ENCODE measurements around the gene CLBA1. TPM values are rescaled to one million over a fixed set of nuclear protein-coding genes. Genes with fewer than 3 reads are reported as not detected.
"Not testable (repeated sequence)": the region's sequence is repeated elsewhere in the genome, so short reads cannot be mapped to it uniquely, and the experiment has no call there.

Gene CLBA1
- total RNA-seq, 6 experiments from 2014 or later = 1.5 to 3.3 (median 2.5) TPM

DNA sequence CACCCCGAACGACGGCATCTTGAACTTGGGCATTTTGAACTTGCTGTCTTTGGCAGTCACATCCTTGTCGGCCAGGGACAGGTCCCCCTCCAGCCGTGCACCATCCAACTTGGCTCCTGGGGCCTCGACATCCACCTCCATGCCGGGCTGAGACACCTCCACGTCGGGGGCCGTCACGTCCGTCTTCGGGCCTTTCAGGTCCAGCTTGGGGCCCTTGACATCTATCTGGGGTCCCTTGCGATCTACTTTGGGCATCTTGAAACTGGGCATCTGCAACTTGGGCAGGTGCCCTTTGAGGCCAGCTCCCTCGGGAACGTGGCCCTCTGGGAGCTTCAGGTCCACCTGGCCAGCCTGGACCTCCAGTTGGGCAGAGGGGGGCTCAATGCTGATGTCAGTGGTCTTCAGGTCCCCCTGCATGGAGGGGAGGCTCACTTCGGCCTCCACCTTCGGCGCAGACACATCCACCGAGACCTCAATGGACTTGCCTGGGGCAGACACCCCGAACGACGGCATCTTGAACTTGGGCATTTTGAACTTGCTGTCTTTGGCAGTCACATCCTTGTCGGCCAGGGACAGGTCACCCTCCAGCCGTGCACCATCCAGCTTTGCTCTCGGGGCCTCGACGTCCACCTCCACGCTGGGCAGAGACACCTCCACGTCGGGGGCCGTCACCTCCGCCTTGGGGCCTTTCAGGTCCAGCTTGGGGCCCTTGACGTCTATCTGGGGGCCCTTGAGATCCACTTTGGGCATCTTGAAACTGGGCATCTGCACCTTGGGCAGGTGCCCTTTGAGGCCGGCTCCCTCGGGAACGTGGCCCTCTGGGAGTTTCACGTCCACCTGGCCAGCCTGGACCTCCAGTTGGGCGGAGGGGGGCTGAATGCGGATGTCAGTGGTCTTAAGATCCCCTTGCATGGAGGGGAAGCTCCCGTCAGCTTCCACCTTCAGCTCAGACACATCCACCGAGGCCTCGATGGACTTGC, 39.3 kb upstream of the CLBA1 start:
- H3K9me3 ChIP-seq; H3K36me3 ChIP-seq; H3K4me1 ChIP-seq; intact Hi-C loops (cut with DNase I); H3K4me3 ChIP-seq; ATAC-seq; H3K27ac ChIP-seq; H3K27me3 ChIP-seq: not testable (repeated sequence)
- DNase-seq = peak; percentile 16 to 40 (median 17)
- WGBS (ENCODE audit: insufficient coverage, low coverage, low lambda C conversion rate, missing lambda C conversion rate) = no CpG with 5 or more reads among the region's 43 CpGs

DNA sequence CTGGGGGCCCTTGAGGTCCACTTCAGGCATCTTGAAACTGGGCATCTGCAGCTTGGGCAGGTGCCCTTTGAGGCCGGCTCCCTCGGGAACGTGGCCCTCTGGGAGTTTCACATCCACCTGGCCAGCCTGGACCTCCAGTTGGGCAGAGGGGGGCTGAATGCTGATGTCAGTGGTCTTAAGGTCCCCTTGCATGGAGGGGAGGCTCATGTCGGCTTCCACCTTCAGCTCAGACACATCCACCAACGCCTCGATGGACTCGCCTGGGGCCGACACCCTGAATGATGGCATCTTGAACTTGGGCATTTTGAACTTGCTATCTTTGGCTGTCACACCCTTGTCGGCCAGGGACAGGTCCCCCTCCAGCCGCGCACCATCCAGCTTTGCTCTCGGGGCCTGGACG, 38.4 kb upstream of the CLBA1 start:
- H3K4me1 ChIP-seq; H3K4me3 ChIP-seq; intact Hi-C loops (cut with DNase I); H3K27ac ChIP-seq; H3K27me3 ChIP-seq; H3K9me3 ChIP-seq; DNase-seq; H3K36me3 ChIP-seq; ATAC-seq: not testable (repeated sequence)
- 60% methylated on average over 1 of the region's 13 CpGs for WGBS (ENCODE audit: insufficient coverage, low coverage, low lambda C conversion rate, missing lambda C conversion rate)

DNA sequence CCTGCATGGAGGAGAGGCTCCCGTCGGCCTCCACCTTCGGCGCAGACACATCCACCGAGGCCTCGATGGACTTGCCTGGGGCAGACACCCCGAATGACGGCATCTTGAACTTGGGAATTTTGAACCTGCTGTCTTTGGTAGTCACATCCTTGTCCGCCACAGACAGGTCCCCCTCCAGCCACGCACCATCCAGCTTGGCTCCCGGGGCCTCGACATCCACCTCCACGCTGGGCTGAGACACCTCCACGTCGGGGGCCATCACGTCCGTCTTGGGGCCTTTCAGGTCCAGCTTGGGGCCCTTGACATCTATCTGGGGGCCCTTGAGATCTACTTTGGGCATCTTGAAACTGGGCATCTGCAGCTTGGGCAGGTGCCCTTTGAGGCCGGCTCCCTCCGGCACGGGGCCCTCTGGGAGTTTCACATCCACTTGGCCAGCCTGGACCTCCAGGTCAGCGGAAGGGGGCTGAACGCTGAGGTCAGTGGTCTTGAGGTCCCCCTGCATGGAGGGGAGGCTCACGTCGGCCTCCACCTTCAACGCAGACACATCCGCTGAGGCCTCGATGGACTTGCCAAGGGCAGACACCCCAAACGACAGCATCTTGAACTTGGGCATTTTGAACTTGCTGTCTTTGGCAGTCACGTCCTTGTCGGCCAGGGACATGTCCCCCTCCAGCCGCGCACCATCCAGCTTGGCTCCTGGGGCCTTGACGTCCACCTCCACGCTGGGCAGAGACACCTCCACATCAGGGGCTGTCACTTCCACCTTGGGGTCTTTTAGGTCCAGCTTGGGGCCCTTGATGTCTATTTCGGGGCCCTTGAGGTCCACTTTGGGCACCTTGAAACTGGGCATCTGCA, 37.5 kb upstream of the CLBA1 start:
- intact Hi-C loops (cut with DNase I); H3K4me3 ChIP-seq; H3K27me3 ChIP-seq; ATAC-seq; H3K9me3 ChIP-seq; DNase-seq; H3K36me3 ChIP-seq; H3K4me1 ChIP-seq; H3K27ac ChIP-seq: not testable (repeated sequence)
- WGBS (ENCODE audit: insufficient coverage, low coverage, low lambda C conversion rate, missing lambda C conversion rate) = 87% methylated on average over 11 of the region's 35 CpGs

DNA sequence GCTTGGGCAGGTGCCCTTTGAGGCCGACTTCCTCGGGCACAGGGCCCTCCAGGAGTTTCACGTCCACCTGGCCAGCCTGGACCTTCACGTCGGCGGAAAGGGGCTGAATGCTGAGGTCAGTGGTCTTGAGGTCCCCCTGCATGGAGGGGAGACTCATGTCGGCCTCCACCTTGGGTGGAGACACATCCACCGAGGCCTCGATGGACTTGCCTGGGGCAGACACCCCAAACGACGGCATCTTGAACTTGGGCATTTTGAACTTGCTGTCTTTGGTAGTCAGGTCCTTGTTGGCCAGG, 36.9 kb upstream of the CLBA1 start:
- ATAC-seq = no peak
- peak in 1 of 3 donors; percentile 50 for DNase-seq

DNA sequence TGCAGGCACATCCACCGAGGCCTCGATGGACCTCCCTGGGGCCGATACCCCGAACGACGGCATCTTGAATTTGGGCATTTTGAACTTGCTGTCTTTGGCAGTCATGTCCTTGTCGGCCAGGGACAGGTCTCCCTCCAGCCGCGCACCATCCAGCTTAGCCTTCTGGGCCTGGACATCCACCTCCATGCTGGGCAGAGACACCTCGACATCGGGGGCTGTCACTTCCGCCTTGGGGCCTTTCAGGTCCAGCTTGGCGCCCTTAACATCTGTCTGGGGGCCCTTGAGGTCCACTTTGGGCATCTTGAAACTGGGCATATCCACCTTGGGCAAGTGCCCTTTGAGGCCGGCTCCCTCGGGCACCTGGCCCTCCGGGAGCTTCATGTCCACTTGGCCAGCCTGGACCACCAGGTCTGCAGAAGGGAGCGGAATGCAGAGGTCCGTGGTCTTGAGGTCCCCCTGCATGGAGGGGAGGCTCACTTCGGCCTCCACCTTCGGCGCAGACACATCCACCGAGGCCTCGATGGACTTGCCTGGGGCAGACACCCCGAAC, 36.1 kb upstream of the CLBA1 start:
- WGBS (ENCODE audit: insufficient coverage, low coverage, low lambda C conversion rate, missing lambda C conversion rate) = 60% methylated on average over 1 of the region's 24 CpGs
- H3K36me3 ChIP-seq; H3K27ac ChIP-seq; intact Hi-C loops (cut with DNase I); H3K4me1 ChIP-seq; H3K9me3 ChIP-seq; H3K27me3 ChIP-seq; H3K4me3 ChIP-seq; ATAC-seq; DNase-seq: not testable (repeated sequence)

More for the DNA sequence above, 36.9 kb upstream of the CLBA1 start:
- TF ChIP-seq, protein P1, sequence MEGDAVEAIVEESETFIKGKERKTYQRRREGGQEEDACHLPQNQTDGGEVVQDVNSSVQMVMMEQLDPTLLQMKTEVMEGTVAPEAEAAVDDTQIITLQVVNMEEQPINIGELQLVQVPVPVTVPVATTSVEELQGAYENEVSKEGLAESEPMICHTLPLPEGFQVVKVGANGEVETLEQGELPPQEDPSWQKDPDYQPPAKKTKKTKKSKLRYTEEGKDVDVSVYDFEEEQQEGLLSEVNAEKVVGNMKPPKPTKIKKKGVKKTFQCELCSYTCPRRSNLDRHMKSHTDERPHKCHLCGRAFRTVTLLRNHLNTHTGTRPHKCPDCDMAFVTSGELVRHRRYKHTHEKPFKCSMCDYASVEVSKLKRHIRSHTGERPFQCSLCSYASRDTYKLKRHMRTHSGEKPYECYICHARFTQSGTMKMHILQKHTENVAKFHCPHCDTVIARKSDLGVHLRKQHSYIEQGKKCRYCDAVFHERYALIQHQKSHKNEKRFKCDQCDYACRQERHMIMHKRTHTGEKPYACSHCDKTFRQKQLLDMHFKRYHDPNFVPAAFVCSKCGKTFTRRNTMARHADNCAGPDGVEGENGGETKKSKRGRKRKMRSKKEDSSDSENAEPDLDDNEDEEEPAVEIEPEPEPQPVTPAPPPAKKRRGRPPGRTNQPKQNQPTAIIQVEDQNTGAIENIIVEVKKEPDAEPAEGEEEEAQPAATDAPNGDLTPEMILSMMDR (IDR thresholded peaks at IDR 0.05) = no peak
- TF ChIP-seq POLR2A (IDR thresholded peaks at IDR 0.05) = no peak
- Histone ChIP-seq H3K36me3 (no peaks in the 10 kb centered on the region), H3K27ac (no peak overlapping the region), H3K9me3 (no peaks in the 10 kb centered on the region), H3K27me3 (no peaks in the 10 kb centered on the region), H3K4me1 (no peaks in the 10 kb centered on the region), H3K4me3 (no peak overlapping the region)
- no CpG with 5 or more reads among the region's 11 CpGs for WGBS (ENCODE audit: insufficient coverage, low coverage, low lambda C conversion rate, missing lambda C conversion rate)
- intact Hi-C loops (cut with DNase I) = no loop called here

DNA sequence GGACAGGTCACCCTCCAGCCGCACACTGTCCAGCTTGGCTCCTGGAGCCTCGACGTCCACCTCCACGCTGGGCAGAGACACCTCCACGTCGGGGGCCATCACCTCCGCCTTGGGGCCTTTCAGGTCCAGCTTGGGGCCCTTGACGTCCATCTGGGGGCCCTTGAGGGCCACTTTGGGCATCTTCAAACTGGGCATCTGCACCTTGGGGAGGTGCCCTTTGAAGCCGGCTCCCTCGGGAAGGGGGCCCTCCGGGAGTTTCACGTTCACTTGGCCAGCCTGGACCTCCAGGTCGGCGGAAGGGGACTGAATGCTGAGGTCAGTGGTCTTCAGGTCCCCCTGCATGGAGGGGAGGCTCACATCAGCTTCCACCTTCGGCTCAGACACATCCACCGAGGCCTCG, 35.6 kb upstream of the CLBA1 start:
- no peaks in the 10 kb centered on the region for H3K9me3 ChIP-seq
- no peaks in the 10 kb centered on the region for H3K27me3 ChIP-seq
- WGBS (ENCODE audit: insufficient coverage, low coverage, low lambda C conversion rate, missing lambda C conversion rate) = no CpG with 5 or more reads among the region's 17 CpGs
- no peaks in the 10 kb centered on the region for H3K4me1 ChIP-seq
- TF ChIP-seq POLR2A (IDR thresholded peaks at IDR 0.05) = no peak
- TF ChIP-seq, protein P1 (IDR thresholded peaks at IDR 0.05) = no peak
- H3K36me3 ChIP-seq = no peaks in the 10 kb centered on the region
- ATAC-seq (no peak), DNase-seq (no peak)
- no peak overlapping the region for H3K4me3 ChIP-seq
- H3K27ac ChIP-seq = no peak overlapping the region
- intact Hi-C loops (cut with DNase I) = no loop called here

DNA sequence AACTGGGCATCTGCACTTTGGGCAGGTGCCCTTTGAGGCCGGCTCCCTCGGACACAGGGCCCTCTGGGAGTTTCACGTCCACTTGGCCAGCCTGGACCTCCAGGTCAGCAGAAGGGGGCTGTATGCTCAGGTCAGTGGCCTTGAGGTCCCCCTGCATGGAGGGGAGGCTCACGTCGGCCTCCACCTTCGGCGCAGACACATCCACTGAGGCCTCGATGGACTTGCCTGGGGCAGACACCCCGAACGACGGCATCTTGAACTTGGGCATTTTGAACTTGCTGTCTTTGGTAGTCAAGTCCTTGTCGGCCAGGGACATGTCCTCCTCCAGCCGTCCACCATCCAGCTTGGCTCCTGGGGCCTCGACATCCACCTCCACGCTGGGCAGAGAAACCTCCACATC, 34.9 kb upstream of the CLBA1 start:
- H3K4me3 ChIP-seq; H3K36me3 ChIP-seq; H3K27me3 ChIP-seq; DNase-seq; H3K9me3 ChIP-seq; H3K27ac ChIP-seq; ATAC-seq; H3K4me1 ChIP-seq; intact Hi-C loops (cut with DNase I): not testable (repeated sequence)
- no CpG with 5 or more reads among the region's 15 CpGs for WGBS (ENCODE audit: insufficient coverage, low coverage, low lambda C conversion rate, missing lambda C conversion rate)

DNA sequence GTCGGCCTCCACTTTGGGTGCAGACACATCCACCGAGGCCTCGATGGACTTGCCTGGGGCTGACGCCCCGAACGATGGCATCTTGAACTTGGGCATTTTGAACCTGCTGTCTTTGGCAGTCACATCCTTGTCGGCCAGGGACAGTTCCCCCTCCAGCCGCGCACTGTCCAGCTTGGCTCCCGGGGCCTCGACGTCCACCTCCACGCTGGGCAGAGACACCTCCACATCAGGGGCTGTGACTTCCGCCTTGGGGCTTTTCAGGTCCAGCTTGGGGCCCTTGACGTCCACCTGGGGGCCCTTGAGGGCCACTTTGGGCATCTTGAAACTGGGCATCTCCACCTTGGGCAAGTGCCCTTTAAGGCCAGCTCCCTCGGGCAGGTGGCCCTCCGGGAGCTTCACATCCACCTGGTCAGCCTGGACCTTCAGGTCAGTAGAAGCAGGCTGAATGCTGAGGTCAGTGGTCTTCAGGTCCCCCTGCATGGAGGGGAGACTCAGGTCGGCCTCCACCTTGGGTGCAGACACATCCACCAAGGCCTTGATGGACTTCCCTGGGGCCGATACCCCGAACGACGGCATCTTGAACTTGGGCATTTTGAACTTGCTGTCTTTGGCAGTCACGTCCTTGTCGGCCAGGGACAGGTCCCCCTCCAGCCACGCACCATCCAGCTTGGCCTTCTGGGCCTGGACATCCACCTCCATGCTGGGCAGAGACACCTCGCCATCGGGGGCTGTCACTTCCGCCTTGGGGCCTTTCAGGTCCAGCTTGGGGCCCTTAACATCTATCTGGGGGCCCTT, 33.5 kb upstream of the CLBA1 start:
- H3K4me1 ChIP-seq; DNase-seq; intact Hi-C loops (cut with DNase I); ATAC-seq; H3K27me3 ChIP-seq; H3K4me3 ChIP-seq; H3K27ac ChIP-seq; H3K36me3 ChIP-seq; H3K9me3 ChIP-seq: not testable (repeated sequence)
- no CpG with 5 or more reads among the region's 28 CpGs for WGBS (ENCODE audit: insufficient coverage, low coverage, low lambda C conversion rate, missing lambda C conversion rate)
